GM12874 (cell line): ENCODE measurements around the gene NSUN7.

Source experiments
- CTCF ChIP-seq: IDR thresholded peaks from 2 replicates; pipeline ENCODE4 v1.5.1; 2011; ENCODE audit warnings: low read depth, mild to moderate bottlenecking, control low read depth, low read length, moderate library complexity; ENCODE audit not compliant: insufficient read depth

The NSUN7 gene

GRCh38 chr4:40822420-40823166 lies 72.8 kb downstream of the NSUN7 start:
- no peak for TF ChIP-seq CTCF

GRCh38 chr4:40825014-40825838 lies 75.5 kb downstream of the NSUN7 start:
- no peak for TF ChIP-seq CTCF

DNA sequence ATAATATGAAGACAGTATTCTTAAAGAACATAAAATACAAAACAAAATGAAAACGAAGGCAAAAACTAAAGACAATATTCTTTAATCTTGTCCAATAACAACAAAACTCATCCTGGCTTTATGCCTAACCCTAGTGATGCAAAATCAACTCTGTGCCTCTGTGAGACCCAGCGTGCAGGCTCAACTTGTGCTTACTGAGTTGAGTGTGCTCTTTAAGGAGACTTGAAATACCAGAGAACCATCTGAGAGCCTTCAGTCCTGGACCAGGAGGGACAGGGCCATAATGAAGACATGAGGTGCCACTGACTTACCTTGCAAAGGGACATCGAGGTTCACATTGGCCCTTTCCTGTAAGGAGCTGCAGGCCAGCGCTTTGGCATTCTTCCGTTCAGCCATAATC lies 77.1 kb downstream of the NSUN7 start:
- no peak for TF ChIP-seq CTCF

GRCh38 chr4:40827758-40828157 lies 78.0 kb downstream of the NSUN7 start:
- TF ChIP-seq CTCF, result no peak

GRCh38 chr4:40828661-40829060 lies 78.9 kb downstream of the NSUN7 start:
- TF ChIP-seq CTCF, result no peak

DNA sequence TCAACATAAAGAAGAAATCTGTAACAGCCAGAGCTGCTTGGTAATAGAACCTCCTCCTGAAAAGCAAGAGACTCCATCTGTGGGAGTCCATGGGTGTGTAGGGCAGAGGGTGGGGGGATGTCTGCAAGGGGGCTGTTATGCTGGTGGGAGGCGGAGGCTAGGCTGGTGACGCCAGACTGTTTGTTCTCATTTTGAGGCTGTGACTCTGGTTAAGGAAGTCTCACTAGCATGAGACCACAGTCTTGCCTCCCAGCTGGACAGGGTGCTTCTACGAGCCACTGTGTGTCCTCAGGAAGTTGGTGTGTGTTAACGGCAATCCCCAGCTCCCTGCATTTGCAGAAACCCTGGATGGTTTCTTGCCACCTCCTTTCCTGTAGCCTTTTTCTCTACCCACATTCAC lies 79.8 kb downstream of the NSUN7 start:
- no peak for TF ChIP-seq CTCF

GRCh38 chr4:40831146-40831907 lies 81.6 kb downstream of the NSUN7 start:
- TF ChIP-seq CTCF, result no peak
